A549 (cell line): ENCODE data around the gene TXN. TPM values are rescaled to one million over a fixed set of nuclear protein-coding genes. Genes with fewer than 3 reads are reported as not detected.
"Not testable (repeated sequence)": the region's sequence is repeated elsewhere in the genome, so short reads cannot be mapped to it uniquely, and the experiment has no call there.

ENCODE experiments used
- ATAC-seq, 2 experiments: fragments of 200-7000 bp in 1 of 2; fragments of >200 bp in 1 of 2; cut with Nextera tagmentation in 1 of 2; cut with Tn5 transposase in 1 of 2; 3 replicates each; pipeline versions ENCODE4 v1.8.0 to v1.9.1; 2018 to 2020; ENCODE audit warnings: mild to moderate bottlenecking in 1 of 2, moderate library complexity in 1 of 2
- CTCF ChIA-PET: fragments of 300-600 bp; sonication (Branson Sonifier 250); formaldehyde crosslinking; extraction: SDS; loops from one replicate; lab custom pipeline; 2021; ENCODE audit warnings: antibody characterized with exemption, inconsistent platforms; lab: Yijun Ruan, JAX
- POLR2A ChIA-PET: fragments of 350-600 bp; formaldehyde crosslinking; extraction: SDS; loops from one replicate; lab custom pipeline; 2021; ENCODE audit warnings: antibody characterized with exemption, inconsistent platforms; lab: Yijun Ruan, JAX
- DNase-seq, 2 experiments: peaks; one replicate each; pipeline versions ENCODE4 v3.0.0 to v3.0.0-alpha.2; 2011 to 2016; ENCODE audit warnings: low read depth in 1 of 2, low spot score in 1 of 2
- FAIRE-seq: peaks from 2 replicates; lab custom pipeline; 2011; peaks lifted over from hg19 to GRCh38; lab: Jason Lieb, UNC
- H3K27ac ChIP-seq, 2 experiments: fragments of >200 bp; sonication (Bioruptor Twin); formaldehyde crosslinking; 3 replicates each; pipeline ENCODE4 v1.5.1; 2016 to 2017
- H3K4me1 ChIP-seq: fragments of >200 bp; sonication (Bioruptor Twin); formaldehyde crosslinking; 3 replicates; pipeline ENCODE4 v1.6.1; 2016
- H3K4me2 ChIP-seq: fragments of >200 bp; sonication (Bioruptor Twin); formaldehyde crosslinking; 3 replicates; pipeline ENCODE4 v1.6.1; 2016
- H3K4me3 ChIP-seq: fragments of >200 bp; sonication (Bioruptor Twin); formaldehyde crosslinking; 3 replicates; pipeline ENCODE4 v1.5.1; 2016
- H3K9me3 ChIP-seq: fragments of >200 bp; sonication (Bioruptor Twin); formaldehyde crosslinking; 3 replicates; pipeline ENCODE4 v1.6.1; 2016
- BCL3 ChIP-seq: fragments of >200 bp; sonication (Bioruptor Twin); formaldehyde crosslinking; IDR thresholded peaks from 3 replicates; pipeline ENCODE4 v1.6.1; 2016
- BHLHE40 ChIP-seq: IDR thresholded peaks from 2 replicates; pipeline ENCODE4 v1.6.1; 2012; ENCODE audit warnings: low read depth, low read length, inconsistent platforms
- CBX2 ChIP-seq: fragments of 200-600 bp; sonication (generic); IDR thresholded peaks from 2 replicates; pipeline ENCODE4 v1.6.1; 2016; ENCODE audit warnings: low read depth, mild to moderate bottlenecking, borderline replicate concordance
- CHD2 ChIP-seq: fragments of 150-350 bp; IDR thresholded peaks from 2 replicates; pipeline ENCODE4 v1.6.1; 2014; ENCODE audit warnings: low read length; ENCODE audit not compliant: partially characterized antibody
- CHD4 ChIP-seq: fragments of 200-600 bp; sonication (generic); IDR thresholded peaks from 2 replicates; pipeline ENCODE4 v1.6.1; 2016; ENCODE audit warnings: antibody characterized with exemption, mild to moderate bottlenecking, borderline replicate concordance
- EHMT2 ChIP-seq: fragments of 200-600 bp; sonication (generic); IDR thresholded peaks from 2 replicates; pipeline ENCODE4 v1.6.1; 2016; ENCODE audit warnings: antibody characterized with exemption, low read depth, mild to moderate bottlenecking, moderate library complexity
- ELK1 ChIP-seq: fragments of 150-350 bp; IDR thresholded peaks from 2 replicates; pipeline ENCODE4 v1.6.1; 2014; ENCODE audit warnings: low read depth, mild to moderate bottlenecking, low read length
- EP300 ChIP-seq, 2 experiments: fragments of >200 bp; sonication (Bioruptor Twin); formaldehyde crosslinking; IDR thresholded peaks; 2 replicates in 1 of 2; 3 replicates in 1 of 2; pipeline ENCODE4 v1.6.1; 2016 to 2017
- FOXS1 ChIP-seq: fragments of 250-450 bp; sonication (Bioruptor Pico); IDR thresholded peaks from 2 replicates; pipeline ENCODE4 v1.5.0; 2020; ENCODE audit warnings: mild to moderate bottlenecking, moderate library complexity
- GATA3 ChIP-seq: IDR thresholded peaks from 2 replicates; pipeline ENCODE4 v1.6.1; 2012; ENCODE audit warnings: borderline replicate concordance
- HES2 ChIP-seq: fragments of >200 bp; sonication (Bioruptor Twin); formaldehyde crosslinking; IDR thresholded peaks from 2 replicates; pipeline ENCODE4 v1.6.1; 2016
- HEYL ChIP-seq: fragments of 250-450 bp; sonication (Bioruptor Pico); IDR thresholded peaks from 2 replicates; pipeline ENCODE4 v1.8.0; 2021; ENCODE audit warnings: mild to moderate bottlenecking, moderate library complexity
- HOXA7 ChIP-seq: fragments of 250-450 bp; sonication (Bioruptor Pico); IDR thresholded peaks from 2 replicates; pipeline ENCODE4 v1.5.0; 2020; ENCODE audit warnings: mild to moderate bottlenecking, moderate library complexity
- JUNB ChIP-seq: fragments of >200 bp; sonication (Bioruptor Twin); formaldehyde crosslinking; IDR thresholded peaks from 2 replicates; pipeline ENCODE4 v1.6.1; 2016
- KDM1A ChIP-seq: fragments of 200-600 bp; sonication (generic); IDR thresholded peaks from 2 replicates; pipeline ENCODE4 v1.6.1; 2016; ENCODE audit warnings: low read depth, mild to moderate bottlenecking
- KDM5A ChIP-seq: fragments of 200-600 bp; sonication (generic); IDR thresholded peaks from 2 replicates; pipeline ENCODE4 v1.6.1; 2016; ENCODE audit warnings: antibody characterized with exemption, mild to moderate bottlenecking
- MAFK ChIP-seq: fragments of 450-650 bp; IDR thresholded peaks from 2 replicates; pipeline ENCODE4 v1.6.1; 2014; ENCODE audit not compliant: partially characterized antibody
- NPAS2 ChIP-seq: fragments of 250-450 bp; sonication (Bioruptor Pico); IDR thresholded peaks from 2 replicates; pipeline ENCODE4 v1.8.0; 2022; ENCODE audit warnings: mild to moderate bottlenecking, moderate library complexity, borderline replicate concordance
- POLR2A ChIP-seq: IDR thresholded peaks from 2 replicates; pipeline ENCODE4 v1.6.1; 2012; ENCODE audit warnings: mild to moderate bottlenecking, low read length
- RCOR1 ChIP-seq: fragments of 150-350 bp; IDR thresholded peaks from 2 replicates; pipeline ENCODE4 v1.6.1; 2014; ENCODE audit warnings: antibody characterized with exemption, low read length, low read depth
- RFX5 ChIP-seq: fragments of 450-650 bp; IDR thresholded peaks from 2 replicates; pipeline ENCODE4 v1.7.1; 2014; ENCODE audit warnings: antibody characterized with exemption, mild to moderate bottlenecking, moderate library complexity
- RNF2 ChIP-seq: fragments of 200-600 bp; sonication (generic); IDR thresholded peaks from 2 replicates; pipeline ENCODE4 v1.6.1; 2016; ENCODE audit warnings: low read depth, mild to moderate bottlenecking, antibody characterized with exemption, moderate library complexity, borderline replicate concordance
- SMC3 ChIP-seq: fragments of >200 bp; sonication (Bioruptor Twin); formaldehyde crosslinking; IDR thresholded peaks from 3 replicates; pipeline ENCODE4 v1.6.1; 2018; ENCODE audit warnings: inconsistent platforms
- TFCP2L1 ChIP-seq: fragments of 250-450 bp; sonication (Bioruptor Pico); IDR thresholded peaks from 2 replicates; pipeline ENCODE4 v1.5.0; 2021; ENCODE audit warnings: mild to moderate bottlenecking
- USF2 ChIP-seq: fragments of 450-650 bp; IDR thresholded peaks from 2 replicates; pipeline ENCODE4 v1.6.1; 2014; ENCODE audit warnings: antibody characterized with exemption
- ZNF302 ChIP-seq: fragments of 250-450 bp; sonication (Bioruptor Pico); IDR thresholded peaks from 2 replicates; pipeline ENCODE4 v1.9.0; 2021; ENCODE audit warnings: inconsistent platforms, mild to moderate bottlenecking, moderate library complexity
- ZSCAN20 ChIP-seq: fragments of 250-450 bp; sonication (Bioruptor Pico); IDR thresholded peaks from 2 replicates; pipeline ENCODE4 v1.8.0; 2022; ENCODE audit warnings: mild to moderate bottlenecking, moderate library complexity
- WGBS: methylation state at CpG from one replicate; pipeline ENCODE4 v1.1.6; 2017; ENCODE audit errors: missing lambda C conversion rate; 5-methylcytosine and 5-hydroxymethylcytosine counted together
- polyA plus RNA-seq, 4 experiments: library from polyadenylated mRNA; depleted of rRNA in 3 of 4; stranded (reverse); fragments of >200 nt; fragmentation: RNase III in 1 of 4; extraction: RNeasy Plus Mini Kit Qiagen cat#74134 plus additional on column Dnase treatment in 1 of 4; gene quantifications; 2 replicates in 3 of 4; 3 replicates in 1 of 4; pipeline ENCODE4 v1.2.3, GENCODE V29; 2011 to 2017

Gene TXN
- polyA plus RNA-seq, 2 of the 4 experiments (the other 2 are of a cell fraction), result 1,309 to 1,626 TPM

GRCh38 chr9:110207071-110207641 lies 49.2 kb downstream of the TXN start (continued):
- no peak for TF ChIP-seq USF2
- no peak for TF ChIP-seq HOXA7 (CRISPR knock-in tag)

- ATAC-seq, result no peak
- TF ChIP-seq ELK1 (no peak), BCL3 (no peak), TFCP2L1 (no peak), CHD2 (no peak), KDM5A (no peak), RNF2 (no peak), CHD4 (no peak), GATA3 (no peak), RFX5 (no peak), EHMT2 (no peak), POLR2A (no peak), ZSCAN20 (CRISPR knock-in tag) (no peak), RCOR1 (no peak), KDM1A (no peak), HEYL (CRISPR knock-in tag) (no peak), BHLHE40 (no peak), HOXA7 (CRISPR knock-in tag) (no peak), EP300 (IDR thresholded peaks at IDR 0.05) (no peak)
- TF ChIP-seq, all 56 proteins: peak for 0
- 22% methylated on average over 1 of the region's 1 CpG for WGBS
- Histone ChIP-seq H3K4me1 (peaks cover 10% of the 10 kb centered on the region; the same call in 2 of the 3 replicates), H3K27ac (no peak overlapping the region), H3K4me2 (no peak overlapping the region), H3K4me3 (no peak overlapping the region), H3K9me3 (no peaks in the 10 kb centered on the region)
- FAIRE-seq (no peak), DNase-seq (no peak)
- POLR2A ChIA-PET, result no interaction called here
- CTCF ChIA-PET, result interaction anchor here (1.3 to 5.5 kb wide), 5 partner anchors 8 to 303 kb away, joined by 3 to 23 read pairs (median 5); no protein-coding TSS in a partner anchor
These were observed 49.9 kb downstream of the TXN start for GRCh38 chr9:110206389-110206788.

GRCh38 chr9:110205612-110206011 lies 50.7 kb downstream of the TXN start:
- DNase-seq, POLR2A ChIA-PET, FAIRE-seq: not testable (repeated sequence)

GRCh38 chr9:110202232-110202631 lies 54.1 kb downstream of the TXN start:
- ATAC-seq, result no peak
- CTCF ChIA-PET, result interaction anchor here (1.3 to 3.5 kb wide), 2 partner anchors 15 to 16 kb away, joined by 4 to 9 read pairs; no protein-coding TSS in a partner anchor
- DNase-seq, result no peak
- Histone ChIP-seq H3K4me2 (no peak overlapping the region), H3K4me1 (peaks cover 11% of the 10 kb centered on the region; the same call in 2 of the 3 replicates), H3K4me3 (no peak overlapping the region), H3K9me3 (no peaks in the 10 kb centered on the region), H3K27ac (no peak overlapping the region)
- no peak for FAIRE-seq
- WGBS, result 86% methylated on average over 6 of the region's 6 CpGs
- TF ChIP-seq ELK1, result no peak
- no peak for TF ChIP-seq NPAS2 (CRISPR knock-in tag)
- no peak for TF ChIP-seq FOXS1
- no peak for TF ChIP-seq POLR2A
- no peak for TF ChIP-seq JUNB
- no peak for TF ChIP-seq USF2
- TF ChIP-seq CBX2, result no peak
- TF ChIP-seq BHLHE40, result no peak
- no peak for TF ChIP-seq SMC3
- no peak for TF ChIP-seq HES2
- TF ChIP-seq ZNF302 (CRISPR knock-in tag), result no peak
- TF ChIP-seq EHMT2, result no peak
- TF ChIP-seq RNF2, result no peak
- no peak for TF ChIP-seq MAFK
- TF ChIP-seq, all 56 proteins: peak for 0
- POLR2A ChIA-PET, result no interaction called here

More at GRCh38 chr9:110205612-110206011, 50.7 kb downstream of the TXN start:
- not testable (repeated sequence) for H3K9me3 ChIP-seq, H3K4me3 ChIP-seq, H3K27ac ChIP-seq, ATAC-seq, H3K4me2 ChIP-seq
- 38% methylated on average over 5 of the region's 5 CpGs for WGBS
- peaks cover 10% of the 10 kb centered on the region; the same call in 2 of the 3 replicates for H3K4me1 ChIP-seq
- CTCF ChIA-PET, result interaction anchor here (0.6 to 5.5 kb wide), 5 partner anchors 9 to 89 kb away, joined by 3 to 23 read pairs (median 3); no protein-coding TSS in a partner anchor
